ENCODE results near the gene MYL10. TPM values are rescaled to one million over a fixed set of nuclear protein-coding genes. Genes with fewer than 3 reads are reported as not detected.

The MYL10 gene
- total and polyA plus RNA-seq, 2 of the 13 experiments (the other 11 are each of a cell fraction or from before 2014, with no cell fraction given): not detected

DNA sequence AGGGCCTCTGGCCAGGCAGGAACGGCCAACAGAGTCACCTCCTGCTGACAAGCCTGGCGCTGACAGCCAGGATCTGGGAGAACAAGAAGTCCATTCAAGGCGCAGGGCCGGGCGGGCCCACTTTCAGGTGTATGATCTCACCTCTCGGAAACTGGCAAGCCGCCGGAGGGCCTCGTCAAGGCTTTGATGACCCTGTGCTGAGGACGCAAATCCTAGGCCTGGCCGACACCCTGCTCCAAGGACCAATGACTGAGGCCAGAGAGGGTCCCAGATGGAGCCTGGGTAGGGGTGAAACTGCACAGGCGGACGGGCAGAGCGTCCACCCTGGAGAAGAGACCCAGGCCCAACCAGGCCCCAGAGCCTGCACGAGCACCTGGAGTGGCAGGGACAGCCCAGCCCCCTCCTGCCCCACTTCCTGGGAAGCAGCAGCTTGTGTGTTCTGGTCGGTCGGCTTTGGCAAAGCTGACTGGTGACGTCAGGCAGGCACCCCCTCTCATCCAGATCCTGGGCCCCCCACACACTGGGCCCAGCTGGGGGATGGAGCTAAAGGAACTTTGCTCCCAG lies 30.6 kb downstream of the MYL10 start (continued):
- no peak for TF ChIP-seq ZSCAN20 (CRISPR knock-in tag; IDR thresholded peaks at IDR 0.05; ENCODE audit: borderline replicate concordance)
- TF ChIP-seq, protein P1, sequence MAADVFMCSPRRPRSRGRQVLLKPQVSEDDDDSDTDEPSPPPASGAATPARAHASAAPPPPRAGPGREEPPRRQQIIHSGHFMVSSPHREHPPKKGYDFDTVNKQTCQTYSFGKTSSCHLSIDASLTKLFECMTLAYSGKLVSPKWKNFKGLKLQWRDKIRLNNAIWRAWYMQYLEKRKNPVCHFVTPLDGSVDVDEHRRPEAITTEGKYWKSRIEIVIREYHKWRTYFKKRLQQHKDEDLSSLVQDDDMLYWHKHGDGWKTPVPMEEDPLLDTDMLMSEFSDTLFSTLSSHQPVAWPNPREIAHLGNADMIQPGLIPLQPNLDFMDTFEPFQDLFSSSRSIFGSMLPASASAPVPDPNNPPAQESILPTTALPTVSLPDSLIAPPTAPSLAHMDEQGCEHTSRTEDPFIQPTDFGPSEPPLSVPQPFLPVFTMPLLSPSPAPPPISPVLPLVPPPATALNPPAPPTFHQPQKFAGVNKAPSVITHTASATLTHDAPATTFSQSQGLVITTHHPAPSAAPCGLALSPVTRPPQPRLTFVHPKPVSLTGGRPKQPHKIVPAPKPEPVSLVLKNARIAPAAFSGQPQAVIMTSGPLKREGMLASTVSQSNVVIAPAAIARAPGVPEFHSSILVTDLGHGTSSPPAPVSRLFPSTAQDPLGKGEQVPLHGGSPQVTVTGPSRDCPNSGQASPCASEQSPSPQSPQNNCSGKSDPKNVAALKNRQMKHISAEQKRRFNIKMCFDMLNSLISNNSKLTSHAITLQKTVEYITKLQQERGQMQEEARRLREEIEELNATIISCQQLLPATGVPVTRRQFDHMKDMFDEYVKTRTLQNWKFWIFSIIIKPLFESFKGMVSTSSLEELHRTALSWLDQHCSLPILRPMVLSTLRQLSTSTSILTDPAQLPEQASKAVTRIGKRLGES (CRISPR knock-in tag; IDR thresholded peaks at IDR 0.05; ENCODE audit: borderline replicate concordance): no peak
- no peak for TF ChIP-seq SIN3B (IDR thresholded peaks at IDR 0.05; ENCODE audit: low read length)
- TF ChIP-seq, protein P2, sequence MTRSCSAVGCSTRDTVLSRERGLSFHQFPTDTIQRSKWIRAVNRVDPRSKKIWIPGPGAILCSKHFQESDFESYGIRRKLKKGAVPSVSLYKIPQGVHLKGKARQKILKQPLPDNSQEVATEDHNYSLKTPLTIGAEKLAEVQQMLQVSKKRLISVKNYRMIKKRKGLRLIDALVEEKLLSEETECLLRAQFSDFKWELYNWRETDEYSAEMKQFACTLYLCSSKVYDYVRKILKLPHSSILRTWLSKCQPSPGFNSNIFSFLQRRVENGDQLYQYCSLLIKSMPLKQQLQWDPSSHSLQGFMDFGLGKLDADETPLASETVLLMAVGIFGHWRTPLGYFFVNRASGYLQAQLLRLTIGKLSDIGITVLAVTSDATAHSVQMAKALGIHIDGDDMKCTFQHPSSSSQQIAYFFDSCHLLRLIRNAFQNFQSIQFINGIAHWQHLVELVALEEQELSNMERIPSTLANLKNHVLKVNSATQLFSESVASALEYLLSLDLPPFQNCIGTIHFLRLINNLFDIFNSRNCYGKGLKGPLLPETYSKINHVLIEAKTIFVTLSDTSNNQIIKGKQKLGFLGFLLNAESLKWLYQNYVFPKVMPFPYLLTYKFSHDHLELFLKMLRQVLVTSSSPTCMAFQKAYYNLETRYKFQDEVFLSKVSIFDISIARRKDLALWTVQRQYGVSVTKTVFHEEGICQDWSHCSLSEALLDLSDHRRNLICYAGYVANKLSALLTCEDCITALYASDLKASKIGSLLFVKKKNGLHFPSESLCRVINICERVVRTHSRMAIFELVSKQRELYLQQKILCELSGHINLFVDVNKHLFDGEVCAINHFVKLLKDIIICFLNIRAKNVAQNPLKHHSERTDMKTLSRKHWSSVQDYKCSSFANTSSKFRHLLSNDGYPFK (CRISPR knock-in tag; IDR thresholded peaks at IDR 0.05; ENCODE audit: borderline replicate concordance): no peak
- no peak for TF ChIP-seq MIER3 (CRISPR knock-in tag; IDR thresholded peaks at IDR 0.05; ENCODE audit: borderline replicate concordance)
- TF ChIP-seq NR2F6 (IDR thresholded peaks at IDR 0.05): no peak
- TF ChIP-seq NR2F6 (CRISPR knock-in tag; IDR thresholded peaks at IDR 0.05): no peak
- TF ChIP-seq, protein P3, sequence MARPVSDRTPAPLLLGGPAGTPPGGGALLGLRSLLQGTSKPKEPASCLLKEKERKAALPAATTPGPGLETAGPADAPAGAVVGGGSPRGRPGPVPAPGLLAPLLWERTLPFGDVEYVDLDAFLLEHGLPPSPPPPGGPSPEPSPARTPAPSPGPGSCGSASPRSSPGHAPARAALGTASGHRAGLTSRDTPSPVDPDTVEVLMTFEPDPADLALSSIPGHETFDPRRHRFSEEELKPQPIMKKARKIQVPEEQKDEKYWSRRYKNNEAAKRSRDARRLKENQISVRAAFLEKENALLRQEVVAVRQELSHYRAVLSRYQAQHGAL (CRISPR knock-in tag; IDR thresholded peaks at IDR 0.05; ENCODE audit: not compliant biosample characterization): no peak
- TF ChIP-seq ZNF124 (CRISPR knock-in tag; IDR thresholded peaks at IDR 0.05): 0 out of 2 replicates have a peak, but pooled peaks have one; percentile 2
- TF ChIP-seq, protein P4, sequence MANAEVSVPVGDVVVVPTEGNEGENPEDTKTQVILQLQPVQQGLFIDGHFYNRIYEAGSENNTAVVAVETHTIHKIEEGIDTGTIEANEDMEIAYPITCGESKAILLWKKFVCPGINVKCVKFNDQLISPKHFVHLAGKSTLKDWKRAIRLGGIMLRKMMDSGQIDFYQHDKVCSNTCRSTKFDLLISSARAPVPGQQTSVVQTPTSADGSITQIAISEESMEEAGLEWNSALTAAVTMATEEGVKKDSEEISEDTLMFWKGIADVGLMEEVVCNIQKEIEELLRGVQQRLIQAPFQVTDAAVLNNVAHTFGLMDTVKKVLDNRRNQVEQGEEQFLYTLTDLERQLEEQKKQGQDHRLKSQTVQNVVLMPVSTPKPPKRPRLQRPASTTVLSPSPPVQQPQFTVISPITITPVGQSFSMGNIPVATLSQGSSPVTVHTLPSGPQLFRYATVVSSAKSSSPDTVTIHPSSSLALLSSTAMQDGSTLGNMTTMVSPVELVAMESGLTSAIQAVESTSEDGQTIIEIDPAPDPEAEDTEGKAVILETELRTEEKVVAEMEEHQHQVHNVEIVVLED (CRISPR knock-in tag; IDR thresholded peaks at IDR 0.05; ENCODE audit: borderline replicate concordance): no peak
- TF ChIP-seq ZMAT3 (CRISPR knock-in tag; conservative IDR thresholded peaks at IDR 0.05): 0 out of 2 replicates have a peak, but pooled peaks have one; percentile 49
- TF ChIP-seq PLRG1 (conservative IDR thresholded peaks at IDR 0.05): no peak
- TF ChIP-seq ONECUT2 (CRISPR knock-in tag; IDR thresholded peaks at IDR 0.05): no peak
- TF ChIP-seq HIVEP1 (CRISPR knock-in tag; IDR thresholded peaks at IDR 0.05): 0 out of 2 replicates have a peak, but pooled peaks have one; percentile 20
- TF ChIP-seq HMG20A (CRISPR knock-in tag; IDR thresholded peaks at IDR 0.05; ENCODE audit: borderline replicate concordance): no peak
- TF ChIP-seq, protein P5, sequence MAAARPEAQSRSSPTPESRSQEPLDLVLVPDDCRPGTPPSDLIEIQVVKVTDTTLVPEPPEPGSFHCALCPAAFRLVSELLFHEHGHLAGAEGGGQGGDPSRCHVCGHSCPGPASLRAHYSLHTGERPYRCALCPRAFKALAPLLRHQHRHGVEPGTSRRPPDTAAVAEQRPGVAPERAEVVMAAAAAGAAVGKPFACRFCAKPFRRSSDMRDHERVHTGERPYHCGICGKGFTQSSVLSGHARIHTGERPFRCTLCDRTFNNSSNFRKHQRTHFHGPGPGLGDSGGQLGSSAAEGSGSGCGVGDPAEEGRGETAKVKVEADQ (CRISPR knock-in tag; IDR thresholded peaks at IDR 0.05; ENCODE audit: borderline replicate concordance): no peak
- TF ChIP-seq ZNF878 (CRISPR knock-in tag; IDR thresholded peaks at IDR 0.05): no peak
- peak; percentile 61; the same call in 1 of the 2 replicates for TF ChIP-seq ZSCAN25 (CRISPR knock-in tag; IDR thresholded peaks at IDR 0.05)
- no peak for TF ChIP-seq CAMTA2 (CRISPR knock-in tag; IDR thresholded peaks at IDR 0.05; ENCODE audit: borderline replicate concordance)
- no peak for TF ChIP-seq SSRP1 (CRISPR knock-in tag; IDR thresholded peaks at IDR 0.05)
- no peak for TF ChIP-seq ZBTB8A (CRISPR knock-in tag; IDR thresholded peaks at IDR 0.05; ENCODE audit: borderline replicate concordance, low read depth)
- TF ChIP-seq ZNF713 (CRISPR knock-in tag; IDR thresholded peaks at IDR 0.05): no peak
- TF ChIP-seq ETV6 (CRISPR knock-in tag; conservative IDR thresholded peaks at IDR 0.05): no peak

Data from HepG2 (cell line).